GM18526 (cell line): ENCODE data around the gene SLC35B1.

ENCODE experiments used
- POLR2A ChIP-seq: IDR thresholded peaks from 3 replicates; pipeline ENCODE4 v1.6.1; 2011; ENCODE audit not compliant: insufficient read length; ENCODE audit errors: extremely low read depth

SLC35B1 gene

DNA sequence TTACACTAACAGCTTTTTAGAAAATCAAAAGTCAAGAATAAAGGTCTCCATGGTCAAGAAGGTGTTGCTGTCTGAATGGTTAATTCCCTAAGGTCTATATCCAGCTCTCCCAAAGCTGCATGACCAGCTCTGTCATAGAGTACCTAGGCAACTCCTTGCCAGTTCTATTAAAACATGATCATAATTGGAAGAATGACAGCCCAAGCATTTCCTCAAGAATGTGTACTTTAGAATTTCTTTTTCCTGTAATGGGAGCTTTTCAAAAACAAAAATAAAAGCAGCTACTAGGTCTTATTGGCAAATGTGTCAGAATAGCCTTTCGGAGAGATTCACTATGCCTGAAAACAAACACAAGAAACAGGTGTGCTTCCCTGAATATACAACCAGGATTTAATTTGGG lies 37.8 kb downstream of the SLC35B1 start:
- no peak for TF ChIP-seq POLR2A

DNA sequence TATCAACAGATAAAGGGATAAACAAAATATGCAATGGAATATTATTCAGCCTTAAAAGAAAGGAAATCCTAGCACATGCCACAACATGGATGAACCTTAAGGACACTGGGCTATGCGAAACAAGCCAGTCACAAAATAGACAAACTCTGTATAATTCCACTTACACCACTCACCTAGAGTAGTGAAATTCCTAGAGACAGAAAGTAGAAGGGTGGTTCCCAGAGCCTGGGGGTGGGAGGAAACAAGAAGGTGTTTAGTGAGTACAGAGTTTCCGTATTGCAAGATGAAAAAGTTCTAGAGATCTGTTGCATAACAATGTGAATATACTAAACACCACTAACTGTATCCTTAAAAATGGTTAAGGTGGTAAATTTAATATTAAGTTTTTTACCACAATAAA lies 39.9 kb downstream of the SLC35B1 start:
- no peak for TF ChIP-seq POLR2A

DNA sequence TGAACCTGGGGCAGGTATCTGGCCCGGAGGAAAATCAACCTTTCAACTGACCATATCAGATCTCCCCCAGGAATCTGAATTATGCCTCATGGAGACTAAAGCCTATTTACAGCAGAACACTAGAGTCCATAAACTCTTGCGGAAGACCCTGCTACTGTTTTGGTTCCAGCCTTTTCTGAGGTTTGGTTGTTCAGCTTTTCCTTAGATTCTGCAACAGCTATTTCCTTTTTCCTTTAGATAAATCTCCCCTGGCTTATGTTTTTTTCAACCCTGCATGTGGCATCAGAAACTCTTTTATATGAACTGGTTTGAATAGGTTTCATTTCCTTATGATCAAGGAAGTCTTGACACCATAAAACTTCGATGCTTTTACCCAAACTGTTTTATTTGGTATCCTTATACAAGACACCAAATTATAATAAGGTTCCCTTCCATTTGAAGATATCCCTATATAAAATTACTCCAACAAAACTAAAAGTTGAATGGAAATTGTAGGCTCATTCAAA lies 43.0 kb downstream of the SLC35B1 start:
- TF ChIP-seq POLR2A, result no peak

DNA sequence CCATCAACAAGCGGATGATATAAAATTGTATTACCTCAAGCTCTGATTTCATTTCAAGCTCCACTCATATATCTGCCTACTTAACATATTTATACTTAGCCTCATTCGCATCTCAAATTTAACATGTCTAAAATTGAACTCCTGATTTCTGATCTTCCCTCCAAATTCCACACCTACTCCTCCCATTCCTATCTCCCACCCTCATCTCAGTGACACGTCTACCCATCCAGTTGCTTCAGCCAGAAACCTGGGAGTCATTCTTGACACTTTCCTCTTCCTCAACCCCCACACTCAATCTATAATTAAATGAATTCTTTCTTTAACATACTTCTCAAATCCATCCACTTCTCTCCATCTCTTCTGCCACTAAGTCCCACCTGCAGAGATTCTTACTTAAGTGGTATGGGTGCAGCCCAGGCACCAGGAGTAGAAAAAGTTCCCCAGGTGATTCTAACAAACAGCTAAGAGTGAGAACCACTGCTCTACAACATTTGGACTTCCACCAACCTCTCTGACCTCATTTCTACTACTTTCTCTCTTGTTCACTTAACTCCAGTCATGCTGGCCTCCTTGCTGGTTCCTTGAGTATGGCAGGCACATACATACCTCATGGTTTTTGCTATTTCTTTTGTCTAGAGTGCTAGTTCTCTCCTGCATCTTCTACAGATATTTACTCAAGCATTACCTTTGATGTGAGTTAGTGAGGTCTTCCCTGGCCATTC lies 47.9 kb downstream of the SLC35B1 start:
- TF ChIP-seq POLR2A, result no peak

DNA sequence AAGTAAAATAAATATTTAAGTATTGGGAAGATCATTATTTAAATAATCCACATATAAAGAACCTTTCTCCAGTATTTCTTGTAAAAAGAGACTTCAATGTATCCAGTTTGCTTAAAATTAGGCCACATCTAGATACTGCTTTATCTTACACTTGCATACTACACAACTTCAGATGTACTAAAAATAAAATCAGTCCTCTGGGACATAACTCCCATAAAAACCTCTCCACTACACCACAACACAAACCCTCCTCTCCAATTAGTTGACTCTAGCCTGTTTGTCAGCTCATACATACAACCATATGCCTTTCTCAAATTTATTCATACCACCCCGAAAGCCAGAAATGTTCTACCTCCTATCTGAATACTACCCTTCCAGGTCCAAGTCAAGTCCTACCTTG lies 51.5 kb downstream of the SLC35B1 start:
- TF ChIP-seq POLR2A, result no peak
